Aorta (tissue), 5 donors: ENCODE measurements around the gene SEMA3E. TPM values are rescaled to one million over a fixed set of nuclear protein-coding genes. Genes with fewer than 3 reads are reported as not detected.

ENCODE experiments used
- ATAC-seq: fragments of 200-7000 bp; cut with Tn5 transposase; one replicate; pipeline ENCODE4 v1.9.1; 2022; ENCODE audit warnings: moderate library complexity; ENCODE audit not compliant: low FRiP score
- DNase-seq, 2 donors: peaks; one replicate each; pipeline ENCODE4 v3.0.0-alpha.2; 2020
- H3K27ac ChIP-seq, 2 donors: one replicate each; pipeline ENCODE4 v1.5.1; 2013; ENCODE audit warnings: low read length in 2 of 2, mild to moderate bottlenecking in 2 of 2, moderate library complexity in 2 of 2, control low read depth in 1 of 2, inconsistent platforms in 1 of 2, low read depth in 1 of 2
- H3K27me3 ChIP-seq, 2 donors: one replicate each; pipeline ENCODE4 v1.6.1; 2013; ENCODE audit warnings: control low read depth in 1 of 2, low read length in 1 of 2, mild to moderate bottlenecking in 1 of 2, moderate library complexity in 1 of 2; ENCODE audit not compliant: insufficient read depth in 2 of 2, control insufficient read depth in 1 of 2
- H3K36me3 ChIP-seq, 2 donors: one replicate each; pipeline ENCODE4 v1.6.1; 2013; ENCODE audit warnings: control low read depth in 1 of 2, low read length in 1 of 2, mild to moderate bottlenecking in 1 of 2; ENCODE audit not compliant: insufficient read depth in 2 of 2, control insufficient read depth in 1 of 2
- H3K4me1 ChIP-seq, 2 donors: one replicate each; pipeline ENCODE4 v1.6.1; 2013; ENCODE audit warnings: low read length in 2 of 2, control low read depth in 1 of 2, mild to moderate bottlenecking in 1 of 2, moderate library complexity in 1 of 2; ENCODE audit not compliant: insufficient read depth in 2 of 2, control insufficient read depth in 1 of 2
- H3K4me3 ChIP-seq, 2 donors: one replicate each; pipeline ENCODE4 v1.5.1; 2013; ENCODE audit warnings: low read length in 2 of 2, control low read depth in 1 of 2, mild to moderate bottlenecking in 1 of 2
- H3K9me3 ChIP-seq: one replicate; pipeline ENCODE4 v1.6.1; 2013; ENCODE audit warnings: mild to moderate bottlenecking, low read length; ENCODE audit not compliant: control insufficient read depth
- WGBS, 2 donors: extraction: QIAGEN DNeasy Blood & Tissue Kit; methylation state at CpG; one replicate each; pipeline ENCODE4 v1.1.7; 2013; 5-methylcytosine and 5-hydroxymethylcytosine counted together
- intact Hi-C, 2 donors: fragments of 100-400 bp; cut with DNase I; formaldehyde crosslinking; loops; one replicate each; pipeline versions ENCODE4 v1.14.2 to v1.15.0; 2022
- polyA plus RNA-seq, 2 donors: library from polyadenylated mRNA; stranded (reverse); fragments of 200-250 nt; gene quantifications; one replicate each; pipeline ENCODE4 v1.2.3, GENCODE V29; 2013
- total RNA-seq, 2 donors: library from RNA; stranded (reverse); fragmentation: NEBNext Ultra II Directional; extraction: Animal tissue kit (Norgen Biotek cat#: 25700); gene quantifications; one replicate each; pipeline ENCODE4 v1.2.1, GENCODE V29; 2021
- donor health status: healthy with polysubstance abuse.
- donor health status: Bipolar disorder and iron deficiency.
- donor health status: DM: no; HTN: no; CAD: no.
- donor health status: DM: no; HTN: no; CAD: no.
- donor health status: DM: yes; HTN: yes; CAD: no.

Gene SEMA3E
- total and polyA plus RNA-seq, 4 donors: 0.38 to 35.0 (median 5.5) TPM

DNA sequence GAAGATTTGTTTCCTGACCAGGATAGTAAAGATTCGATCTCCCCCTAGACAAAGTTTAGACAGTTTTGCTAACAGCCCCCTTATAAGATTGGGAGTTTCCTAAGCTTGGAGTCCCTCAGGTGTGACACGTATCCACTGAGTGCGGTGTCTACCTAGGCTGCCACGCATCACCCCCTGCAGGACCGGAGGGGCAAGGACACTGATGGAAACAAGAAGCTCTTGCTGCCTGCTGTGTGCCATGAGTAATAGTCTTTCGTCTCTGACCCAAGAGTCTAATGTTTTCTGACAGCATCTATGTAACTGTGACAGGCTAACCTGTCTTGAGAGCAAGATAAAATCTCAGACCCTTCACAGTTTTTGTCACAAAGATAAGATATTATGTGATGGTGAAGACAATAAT is 173.5 kb downstream of the SEMA3E start:
- Histone ChIP-seq H3K27ac (no peak overlapping the region), H3K9me3 (no peaks in the 10 kb centered on the region), H3K4me1 (no peaks in the 10 kb centered on the region), H3K4me3 (no peak overlapping the region), H3K36me3 (no peaks in the 10 kb centered on the region), H3K27me3 (no peaks in the 10 kb centered on the region)
- ATAC-seq (no peak), DNase-seq (no peak)
- intact Hi-C loops: no loop called here
- 65 to 66% methylated on average over 6 of the region's 6 CpGs for WGBS, 2 donors

DNA sequence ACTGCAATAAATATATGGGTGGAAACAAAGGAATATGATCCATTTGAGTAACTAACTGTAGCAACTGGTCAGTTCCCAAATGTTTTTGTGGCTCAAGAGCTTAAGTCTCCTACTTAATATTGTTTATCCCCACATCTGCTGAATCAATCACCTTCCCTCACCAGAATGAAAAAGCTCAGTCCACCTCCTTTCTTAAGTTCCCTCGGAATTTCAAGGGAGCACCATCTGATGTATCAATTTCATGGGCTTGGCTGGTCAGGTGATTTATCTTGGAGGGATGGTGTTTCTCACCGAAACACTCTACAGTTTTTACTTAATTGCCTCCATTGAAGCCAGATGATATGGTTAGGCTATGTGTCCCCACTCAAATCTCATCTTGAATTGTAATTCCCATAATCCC is 176.6 kb downstream of the SEMA3E start:
- no peaks in the 10 kb centered on the region for H3K9me3 ChIP-seq
- WGBS, 2 donors: 53 to 73% methylated on average over 2 of the region's 2 CpGs
- no peak for DNase-seq
- H3K27me3 ChIP-seq: no peaks in the 10 kb centered on the region
- H3K4me3 ChIP-seq: no peak overlapping the region
- intact Hi-C loops: no loop called here
- H3K36me3 ChIP-seq: no peaks in the 10 kb centered on the region
- H3K4me1 ChIP-seq: no peaks in the 10 kb centered on the region
- ATAC-seq: no peak
- H3K27ac ChIP-seq: no peak overlapping the region

DNA sequence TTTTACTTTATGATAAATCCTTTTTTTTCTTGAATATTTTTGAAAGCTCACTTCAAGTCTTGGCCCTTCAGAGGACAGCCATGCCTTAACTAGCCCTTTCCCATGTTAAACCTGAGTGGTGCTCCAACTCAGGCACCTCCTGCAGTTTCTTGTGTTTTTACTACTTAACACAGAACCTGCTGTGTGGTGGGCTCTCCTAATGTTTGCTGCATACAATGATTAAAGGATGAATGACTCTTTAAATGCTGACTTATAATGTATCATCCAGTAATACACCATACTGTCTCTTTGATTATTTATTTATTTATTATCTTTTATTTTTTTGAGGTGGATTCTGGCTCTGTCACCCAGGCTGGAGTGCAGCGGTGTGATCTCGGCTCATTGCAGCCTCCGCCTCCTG is 179.4 kb downstream of the SEMA3E start:
- Histone ChIP-seq H3K4me1 (no peaks in the 10 kb centered on the region), H3K4me3 (no peak overlapping the region), H3K27ac (no peak overlapping the region), H3K9me3 (no peaks in the 10 kb centered on the region), H3K36me3 (no peaks in the 10 kb centered on the region), H3K27me3 (no peaks in the 10 kb centered on the region)
- intact Hi-C loops: no loop called here
- DNase-seq (no peak), ATAC-seq (no peak)
- WGBS, 2 donors: 98 to 99% methylated on average over 3 of the region's 3 CpGs

DNA sequence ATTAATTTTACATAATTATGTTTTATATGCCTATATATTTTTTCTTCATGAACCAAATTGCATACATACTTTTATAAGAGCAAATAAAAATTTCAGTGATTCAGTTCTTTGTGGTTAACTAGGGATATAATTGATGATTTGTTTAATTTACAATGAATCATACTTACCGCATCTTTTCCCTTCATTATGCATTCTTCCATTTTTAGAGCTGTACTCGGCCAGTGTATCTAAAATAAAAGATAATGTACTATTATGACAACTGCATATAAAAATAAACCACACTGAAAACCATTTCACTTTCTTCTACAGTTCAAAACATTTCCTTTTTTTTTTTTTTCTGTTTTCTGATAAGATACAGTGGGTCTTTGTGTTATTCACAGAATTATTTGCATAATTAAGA is 179.9 kb downstream of the SEMA3E start:
- intact Hi-C loops: no loop called here
- no peak for ATAC-seq
- H3K36me3 ChIP-seq: no peaks in the 10 kb centered on the region
- H3K9me3 ChIP-seq: no peaks in the 10 kb centered on the region
- no peaks in the 10 kb centered on the region for H3K27me3 ChIP-seq
- no peak overlapping the region for H3K27ac ChIP-seq
- DNase-seq: no peak
- no peak overlapping the region for H3K4me3 ChIP-seq
- 25 to 26% methylated on average over 2 of the region's 2 CpGs for WGBS, 2 donors
- no peaks in the 10 kb centered on the region for H3K4me1 ChIP-seq

DNA sequence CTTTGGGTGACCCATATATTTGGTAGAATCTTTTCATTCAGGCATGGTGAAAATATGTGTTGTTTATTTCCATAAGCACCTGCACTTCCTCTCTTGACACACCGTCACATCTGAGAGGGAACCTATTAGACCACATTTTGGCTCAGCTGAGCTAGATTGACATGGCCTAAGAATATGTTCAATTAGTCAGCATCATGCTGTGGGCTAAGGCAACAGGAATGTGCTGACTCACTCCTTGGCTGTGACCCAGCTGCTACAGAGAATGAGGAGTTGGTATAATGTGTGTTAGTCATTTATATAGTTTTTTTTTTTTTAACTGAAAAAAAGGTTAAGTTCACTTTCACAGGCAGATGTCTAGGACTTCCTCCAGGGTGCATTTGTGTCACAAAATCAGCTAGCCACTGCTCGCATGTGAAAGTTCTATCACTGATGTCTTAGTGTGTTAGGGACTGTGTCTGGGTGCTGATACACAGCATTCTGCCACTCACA is 180.6 kb downstream of the SEMA3E start:
- H3K27me3 ChIP-seq: no peaks in the 10 kb centered on the region

DNA sequence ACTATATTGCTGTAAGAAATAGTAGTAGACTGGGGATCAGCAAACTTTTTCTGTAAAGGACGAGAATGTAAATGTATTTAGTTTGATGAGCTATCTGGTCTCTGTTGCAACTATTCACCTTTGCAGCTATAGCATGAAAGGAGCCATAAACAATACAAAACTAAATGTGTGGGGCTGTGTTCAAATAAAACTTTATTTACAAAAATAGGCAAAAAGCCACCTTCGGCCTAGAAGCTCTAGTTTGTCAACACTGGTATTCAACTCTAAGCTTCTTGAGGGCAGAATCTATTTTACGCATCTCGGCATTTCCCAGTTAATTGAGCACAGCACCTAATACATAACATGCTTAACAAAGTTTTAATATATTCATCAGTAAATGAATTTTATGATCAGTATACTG is 181.4 kb downstream of the SEMA3E start:
- no peak for ATAC-seq
- no peaks in the 10 kb centered on the region for H3K9me3 ChIP-seq
- intact Hi-C loops: no loop called here
- H3K27me3 ChIP-seq: no peaks in the 10 kb centered on the region
- H3K4me1 ChIP-seq: no peaks in the 10 kb centered on the region
- DNase-seq: no peak
- WGBS, 2 donors: 94 to 96% methylated on average over 4 of the region's 4 CpGs
- no peak overlapping the region for H3K4me3 ChIP-seq
- no peaks in the 10 kb centered on the region for H3K36me3 ChIP-seq
- no peak overlapping the region for H3K27ac ChIP-seq

More for the DNA sequence above, 180.6 kb downstream of the SEMA3E start:
- DNase-seq: peak; percentile 88 to 93
- 7 to 8% methylated on average over 2 of the region's 2 CpGs for WGBS, 2 donors
- Histone ChIP-seq H3K9me3 (no peaks in the 10 kb centered on the region), H3K36me3 (no peaks in the 10 kb centered on the region), H3K27ac (no peak overlapping the region), H3K4me1 (no peaks in the 10 kb centered on the region), H3K4me3 (no peak overlapping the region)
- intact Hi-C loops: no loop called here
- ATAC-seq: peak; percentile 66

DNA sequence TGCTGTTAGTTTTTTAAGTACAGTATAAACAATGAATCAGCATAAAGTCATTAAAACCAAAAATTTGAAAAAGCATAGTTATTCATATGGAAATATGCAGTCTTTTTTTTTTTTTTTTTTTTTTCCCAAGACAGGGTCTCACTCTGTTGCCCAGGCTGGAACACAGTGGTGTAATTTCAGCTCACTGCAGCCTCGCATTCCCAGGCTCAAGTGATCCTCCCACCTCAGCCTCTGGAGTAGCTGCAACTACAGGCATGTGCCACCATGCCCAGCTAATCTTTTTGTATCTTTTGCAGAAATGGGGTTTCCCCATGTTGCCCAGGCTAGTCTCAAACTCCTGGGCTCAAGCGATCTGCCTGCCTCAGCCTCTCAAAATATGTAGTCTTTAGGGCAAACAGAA is 182.0 kb downstream of the SEMA3E start:
- Histone ChIP-seq H3K27ac (no peak overlapping the region), H3K27me3 (no peaks in the 10 kb centered on the region), H3K4me1 (no peaks in the 10 kb centered on the region), H3K36me3 (no peaks in the 10 kb centered on the region), H3K4me3 (no peak overlapping the region), H3K9me3 (no peaks in the 10 kb centered on the region)
- ATAC-seq: no peak
- DNase-seq: no peak
- 82 to 88% methylated on average over 2 of the region's 2 CpGs for WGBS, 2 donors
- intact Hi-C loops: no loop called here

DNA sequence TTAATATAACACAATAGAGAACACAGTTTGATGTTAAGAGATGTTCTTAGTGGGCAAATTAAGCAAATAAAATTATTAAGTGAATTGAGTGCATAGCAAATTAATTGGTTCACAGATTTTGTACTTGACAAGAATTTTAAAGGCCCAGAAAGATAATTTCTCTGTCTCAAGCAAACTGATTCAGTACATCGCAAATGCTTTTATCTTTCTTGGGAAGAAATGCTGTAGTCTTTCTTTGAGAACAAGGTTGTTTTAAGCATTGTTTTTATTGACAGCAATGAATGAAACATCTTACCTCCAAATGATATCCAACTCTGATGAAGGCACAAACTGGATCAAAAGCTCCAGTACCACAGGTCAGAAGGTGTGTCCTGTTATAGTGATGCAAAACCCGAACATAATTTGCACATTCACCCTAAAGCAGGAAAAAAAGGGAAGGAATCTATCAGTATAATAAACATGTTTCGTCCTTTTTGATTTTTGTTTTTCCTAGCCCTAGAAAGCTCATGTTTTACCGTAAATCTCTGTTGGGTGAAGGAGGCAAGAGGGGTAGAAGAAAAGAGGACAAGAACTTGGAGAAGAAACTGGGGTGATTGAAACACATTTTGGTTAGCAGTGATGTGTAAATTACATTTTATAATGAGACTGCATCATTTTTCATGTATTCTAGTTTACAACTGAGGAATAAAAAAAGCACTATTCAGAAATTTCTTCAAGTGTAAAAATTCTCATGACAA is 182.6 kb downstream of the SEMA3E start:
- intact Hi-C loops: no loop called here
- no peak for DNase-seq
- H3K9me3 ChIP-seq: no peaks in the 10 kb centered on the region
- H3K4me3 ChIP-seq: no peak overlapping the region
- H3K4me1 ChIP-seq: no peaks in the 10 kb centered on the region
- 66 to 84% methylated on average over 4 of the region's 4 CpGs for WGBS, 2 donors
- no peaks in the 10 kb centered on the region for H3K27me3 ChIP-seq
- no peak for ATAC-seq
- H3K36me3 ChIP-seq: no peaks in the 10 kb centered on the region
- H3K27ac ChIP-seq: no peak overlapping the region

DNA sequence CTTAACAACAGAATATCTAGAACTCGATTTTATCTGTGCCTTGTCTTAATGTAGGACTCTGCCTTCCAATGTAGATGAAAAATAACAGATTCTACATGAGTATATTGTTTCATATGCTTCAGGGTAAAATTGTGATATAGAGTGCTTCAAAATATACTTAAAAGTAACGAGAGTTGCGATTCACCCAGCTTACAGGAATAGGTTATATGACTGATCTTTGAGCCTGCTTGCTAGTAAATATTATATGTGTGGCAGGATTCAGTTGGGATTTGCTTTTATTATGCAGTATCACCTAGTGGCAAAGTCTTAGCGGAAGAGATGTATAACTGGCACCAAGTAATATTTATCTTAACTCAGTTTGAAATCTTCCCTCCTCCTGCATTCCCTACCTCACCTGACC is 183.3 kb downstream of the SEMA3E start:
- WGBS, 2 donors: 89 to 92% methylated on average over 4 of the region's 4 CpGs
- Histone ChIP-seq H3K4me3 (no peak overlapping the region), H3K27ac (no peak overlapping the region), H3K36me3 (no peaks in the 10 kb centered on the region), H3K9me3 (no peaks in the 10 kb centered on the region), H3K27me3 (no peaks in the 10 kb centered on the region), H3K4me1 (no peaks in the 10 kb centered on the region)
- no peak for ATAC-seq
- intact Hi-C loops: no loop called here
- no peak for DNase-seq
